NCI-H128 (cell line): ENCODE results near the gene CERS5.

Experiments used
- DNase-seq: peaks from one replicate; lab custom pipeline; 2025; ENCODE audit not compliant: unreplicated experiment; lab: John Stamatoyannopoulos, UW

Gene CERS5

GRCh38 chr12:50132505-50133135, 34.5 kb downstream of the CERS5 start:
- DNase-seq, result no peak

GRCh38 chr12:50129290-50129689, 37.9 kb downstream of the CERS5 start:
- no peak for DNase-seq

- DNase-seq, result peak; percentile 27
Observed at GRCh38 chr12:50127546-50127945, 39.6 kb downstream of the CERS5 start.

GRCh38 chr12:50123203-50123602, 44.0 kb downstream of the CERS5 start:
- no peak for DNase-seq

- no peak for DNase-seq
Observed at GRCh38 chr12:50121641-50122040, 45.5 kb downstream of the CERS5 start.

GRCh38 chr12:50120953-50121352, 46.2 kb downstream of the CERS5 start:
- DNase-seq, result no peak

- DNase-seq, result no peak
Observed at GRCh38 chr12:50120521-50120920, 46.6 kb downstream of the CERS5 start.

- no peak for DNase-seq
Observed at GRCh38 chr12:50119387-50119786, 47.8 kb downstream of the CERS5 start.

GRCh38 chr12:50117057-50117622, 50.0 kb downstream of the CERS5 start:
- DNase-seq, result no peak

GRCh38 chr12:50112456-50113218, 54.5 kb downstream of the CERS5 start:
- DNase-seq, result no peak

- DNase-seq, result peak; percentile 100
Observed at GRCh38 chr12:50111693-50112455, 55.3 kb downstream of the CERS5 start, which contains the start of gene COX14. Gene COX14 (plus strand): TSS chr12:50112236. CDS start chr12:50120044, 7,808 bp downstream.

- no peak for DNase-seq
Observed at GRCh38 chr12:50111395-50111692, 55.8 kb downstream of the CERS5 start.

- DNase-seq, result no peak
Observed at GRCh38 chr12:50110762-50111351, 56.3 kb downstream of the CERS5 start.

GRCh38 chr12:50110127-50110761, 56.9 kb downstream of the CERS5 start:
- DNase-seq, result no peak

GRCh38 chr12:50109319-50109718, 57.9 kb downstream of the CERS5 start:
- no peak for DNase-seq

GRCh38 chr12:50107416-50108268, 59.5 kb downstream of the CERS5 start:
- no peak for DNase-seq

- DNase-seq, result no peak
Observed at GRCh38 chr12:50106907-50107306, 60.3 kb downstream of the CERS5 start.

GRCh38 chr12:50105913-50106450, 61.2 kb downstream of the CERS5 start:
- DNase-seq, result no peak
